Ammon's horn (tissue), 1 donor: ENCODE results near the gene PLEKHM2.
"Not testable (repeated sequence)": the region's sequence is repeated elsewhere in the genome, so short reads cannot be mapped to it uniquely, and the experiment has no call there.

Source experiments
- DNase-seq: peaks from one replicate; pipeline ENCODE4 v3.0.0-alpha.2; 2016; ENCODE audit warnings: low spot score

Gene PLEKHM2, protein sequence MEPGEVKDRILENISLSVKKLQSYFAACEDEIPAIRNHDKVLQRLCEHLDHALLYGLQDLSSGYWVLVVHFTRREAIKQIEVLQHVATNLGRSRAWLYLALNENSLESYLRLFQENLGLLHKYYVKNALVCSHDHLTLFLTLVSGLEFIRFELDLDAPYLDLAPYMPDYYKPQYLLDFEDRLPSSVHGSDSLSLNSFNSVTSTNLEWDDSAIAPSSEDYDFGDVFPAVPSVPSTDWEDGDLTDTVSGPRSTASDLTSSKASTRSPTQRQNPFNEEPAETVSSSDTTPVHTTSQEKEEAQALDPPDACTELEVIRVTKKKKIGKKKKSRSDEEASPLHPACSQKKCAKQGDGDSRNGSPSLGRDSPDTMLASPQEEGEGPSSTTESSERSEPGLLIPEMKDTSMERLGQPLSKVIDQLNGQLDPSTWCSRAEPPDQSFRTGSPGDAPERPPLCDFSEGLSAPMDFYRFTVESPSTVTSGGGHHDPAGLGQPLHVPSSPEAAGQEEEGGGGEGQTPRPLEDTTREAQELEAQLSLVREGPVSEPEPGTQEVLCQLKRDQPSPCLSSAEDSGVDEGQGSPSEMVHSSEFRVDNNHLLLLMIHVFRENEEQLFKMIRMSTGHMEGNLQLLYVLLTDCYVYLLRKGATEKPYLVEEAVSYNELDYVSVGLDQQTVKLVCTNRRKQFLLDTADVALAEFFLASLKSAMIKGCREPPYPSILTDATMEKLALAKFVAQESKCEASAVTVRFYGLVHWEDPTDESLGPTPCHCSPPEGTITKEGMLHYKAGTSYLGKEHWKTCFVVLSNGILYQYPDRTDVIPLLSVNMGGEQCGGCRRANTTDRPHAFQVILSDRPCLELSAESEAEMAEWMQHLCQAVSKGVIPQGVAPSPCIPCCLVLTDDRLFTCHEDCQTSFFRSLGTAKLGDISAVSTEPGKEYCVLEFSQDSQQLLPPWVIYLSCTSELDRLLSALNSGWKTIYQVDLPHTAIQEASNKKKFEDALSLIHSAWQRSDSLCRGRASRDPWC

DNA sequence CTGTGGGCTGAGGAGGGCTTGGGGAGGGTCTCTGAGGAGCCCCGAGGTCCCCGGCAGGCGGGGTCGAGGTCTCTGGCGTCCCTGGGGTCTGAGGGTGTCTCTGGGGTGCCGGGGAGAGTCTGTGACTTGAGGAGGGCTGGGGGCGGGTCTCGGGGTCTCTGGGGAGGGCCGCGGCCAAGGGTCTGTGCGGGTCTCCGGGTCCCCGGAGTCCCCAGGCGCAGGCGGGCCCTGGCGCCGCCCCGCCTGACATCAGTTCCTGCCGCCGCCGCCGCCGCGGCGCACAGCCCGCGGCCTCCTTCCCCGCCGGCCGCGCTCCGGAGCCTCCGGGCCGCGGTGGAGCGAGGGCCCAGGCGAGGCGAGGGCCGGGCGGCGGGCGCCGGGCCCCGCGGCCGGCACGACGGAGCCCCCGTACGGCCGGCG is at the start of gene PLEKHM2:
TSS of gene PLEKHM2 (plus strand) at position 279 of the 420 bp plus-strand sequence. CDS start 239 bp downstream, outside the sequence.
- peak; percentile 46 for DNase-seq

DNA sequence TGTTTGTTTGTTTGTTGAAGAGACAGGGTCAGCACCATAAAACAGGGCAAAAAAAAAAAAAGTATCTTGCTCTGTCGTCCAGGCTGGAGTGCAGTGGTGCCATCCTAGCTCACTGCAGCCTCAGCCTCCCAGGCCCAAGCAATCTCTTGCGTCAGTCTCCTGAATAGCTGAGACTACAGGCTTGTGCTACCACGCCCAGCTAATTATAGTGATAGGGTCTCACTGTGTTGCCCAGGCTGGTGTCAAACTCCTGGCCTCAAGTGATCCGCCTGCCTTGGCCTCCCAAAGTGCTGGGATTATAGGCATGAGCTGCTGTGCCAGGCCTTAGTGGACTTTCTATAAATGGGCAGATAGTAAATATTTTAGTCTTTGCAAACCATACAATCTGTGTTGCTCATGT is 47.7 kb upstream of the PLEKHM2 start:
- no peak for DNase-seq

DNA sequence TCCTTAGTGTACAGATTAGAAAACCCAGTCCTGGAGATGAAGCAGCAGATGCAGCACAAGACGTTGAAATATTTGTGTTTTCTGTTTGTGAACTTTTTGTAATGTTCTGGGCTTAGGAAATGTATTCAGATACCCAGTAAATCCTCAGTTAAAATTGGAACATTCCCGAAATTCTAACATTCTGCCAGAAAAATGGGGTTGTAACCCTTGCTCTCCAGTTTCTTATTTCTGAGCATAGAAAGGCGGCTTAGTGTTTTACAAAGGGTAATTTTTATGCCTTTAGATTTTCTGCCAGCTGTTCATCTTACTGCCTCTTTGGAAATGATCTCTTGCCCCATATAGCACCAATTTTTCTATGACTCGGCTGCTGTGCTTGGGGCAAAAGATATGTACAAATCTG is 46.3 kb upstream of the PLEKHM2 start:
- no peak for DNase-seq

DNA sequence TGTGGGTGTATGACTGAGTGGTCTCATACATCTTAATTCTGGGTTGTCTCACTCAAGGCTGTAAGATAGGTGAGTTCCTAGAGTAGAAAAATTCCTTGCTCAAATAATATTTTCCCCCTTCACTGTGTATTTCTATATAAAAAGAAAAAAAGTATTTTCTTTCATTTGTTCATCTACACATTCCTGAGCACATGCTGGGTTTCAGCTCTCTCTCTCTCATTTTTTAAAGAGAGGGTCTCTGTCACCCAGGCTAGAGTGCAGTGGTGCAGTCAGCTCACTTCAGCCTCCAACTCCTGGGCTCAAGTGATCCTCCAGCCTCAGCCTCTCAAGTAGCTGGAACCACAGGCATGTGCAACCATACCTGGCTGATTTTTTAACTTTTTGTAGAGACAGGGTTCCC is 44.9 kb upstream of the PLEKHM2 start:
- DNase-seq = no peak

DNA sequence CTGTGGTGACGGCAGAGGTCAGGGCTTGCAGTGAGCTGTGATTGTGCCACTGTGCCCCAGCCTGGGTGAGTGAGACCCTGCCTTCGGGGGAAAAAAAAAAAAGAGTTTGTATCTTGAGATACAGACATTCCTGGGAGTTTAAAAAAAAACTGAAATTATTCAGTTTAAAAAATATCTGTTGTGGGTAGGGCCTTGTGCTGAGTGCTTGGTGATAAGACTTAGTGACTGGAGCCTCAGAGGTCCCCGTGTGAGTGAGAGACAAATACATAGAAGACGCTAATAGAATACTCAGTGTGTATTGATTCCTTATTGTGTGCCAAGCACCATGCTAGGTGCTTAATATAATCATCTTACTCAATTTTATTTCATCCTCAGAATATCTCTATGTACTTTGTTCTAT is 44.2 kb upstream of the PLEKHM2 start:
- no peak for DNase-seq

DNA sequence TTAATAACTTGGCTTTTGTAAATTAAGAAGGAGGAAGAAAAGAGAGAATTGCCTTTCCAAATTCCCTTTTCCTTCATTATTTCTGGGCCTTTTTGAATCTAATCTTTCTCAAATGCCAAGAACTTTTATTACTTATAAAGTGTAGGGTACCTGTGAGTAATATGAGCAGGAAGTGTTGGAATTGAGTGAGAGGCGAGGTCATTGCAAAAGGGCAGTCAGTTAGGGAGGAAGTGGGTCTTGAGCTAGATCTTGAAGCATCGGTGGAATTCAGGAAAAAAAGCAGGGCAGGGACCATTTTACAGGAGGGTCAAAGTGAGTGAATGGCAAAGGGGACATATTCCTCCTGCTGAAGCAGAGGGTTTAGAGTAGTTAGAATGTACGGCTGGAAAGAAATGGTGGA is 43.5 kb upstream of the PLEKHM2 start:
- no peak for DNase-seq

DNA sequence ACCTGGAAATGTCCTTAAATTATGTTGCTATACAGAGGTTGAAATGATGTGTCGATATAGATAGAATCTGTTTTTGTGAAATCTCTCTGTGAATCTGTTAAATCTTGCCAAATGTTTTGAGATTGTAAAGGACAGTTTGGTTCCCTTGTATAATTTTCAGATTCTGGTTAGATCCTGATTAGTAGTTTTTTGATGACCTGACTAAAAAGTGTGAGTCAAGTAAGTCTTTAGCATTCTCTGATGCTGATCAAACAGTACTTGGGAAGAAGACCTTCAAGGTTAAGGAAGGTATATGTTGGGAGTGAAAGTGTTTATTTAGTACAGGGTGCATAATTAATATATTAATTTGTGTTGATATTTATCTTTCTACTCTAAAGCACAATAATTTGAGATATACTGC is 34.2 kb upstream of the PLEKHM2 start:
- no peak for DNase-seq

DNA sequence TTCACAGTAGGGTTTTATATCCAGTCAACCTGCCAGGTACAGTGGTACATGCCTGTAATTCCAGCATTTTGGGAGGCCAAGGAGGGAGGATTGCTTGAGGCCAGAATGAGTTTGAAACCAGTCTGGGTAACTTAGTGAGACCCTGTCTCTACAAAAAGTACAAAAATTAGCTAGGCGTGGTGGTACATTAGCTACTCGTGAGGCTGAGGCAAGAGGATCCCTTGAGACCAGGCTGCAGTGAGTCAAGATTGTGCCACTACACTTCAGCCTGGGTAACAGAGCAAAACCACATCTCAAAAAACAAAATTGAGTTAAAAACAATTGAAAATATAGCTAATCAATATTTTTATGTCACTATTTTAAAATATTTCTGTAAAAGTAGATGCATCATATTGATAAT is 33.7 kb upstream of the PLEKHM2 start:
- DNase-seq = no peak

DNA sequence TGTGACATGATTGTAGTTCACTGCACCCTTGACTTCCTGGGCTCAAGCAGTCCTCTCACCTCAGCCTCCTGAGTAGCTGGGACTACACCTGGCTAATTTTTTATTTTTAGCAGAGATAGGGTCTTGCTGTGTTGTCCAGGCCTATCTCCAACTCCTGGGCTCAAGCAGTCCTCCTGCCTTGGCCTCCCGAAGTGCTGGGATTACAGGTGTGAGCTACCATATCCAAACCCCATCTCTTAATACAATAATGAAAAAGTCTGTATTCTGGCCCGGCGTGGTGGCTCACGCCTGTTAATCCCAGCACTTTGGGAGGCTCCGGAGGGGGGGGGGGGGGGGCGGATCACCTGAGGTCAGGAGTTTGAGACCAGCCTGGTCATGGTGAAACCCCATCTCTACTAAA is 32.0 kb upstream of the PLEKHM2 start:
- DNase-seq = not testable (repeated sequence)

DNA sequence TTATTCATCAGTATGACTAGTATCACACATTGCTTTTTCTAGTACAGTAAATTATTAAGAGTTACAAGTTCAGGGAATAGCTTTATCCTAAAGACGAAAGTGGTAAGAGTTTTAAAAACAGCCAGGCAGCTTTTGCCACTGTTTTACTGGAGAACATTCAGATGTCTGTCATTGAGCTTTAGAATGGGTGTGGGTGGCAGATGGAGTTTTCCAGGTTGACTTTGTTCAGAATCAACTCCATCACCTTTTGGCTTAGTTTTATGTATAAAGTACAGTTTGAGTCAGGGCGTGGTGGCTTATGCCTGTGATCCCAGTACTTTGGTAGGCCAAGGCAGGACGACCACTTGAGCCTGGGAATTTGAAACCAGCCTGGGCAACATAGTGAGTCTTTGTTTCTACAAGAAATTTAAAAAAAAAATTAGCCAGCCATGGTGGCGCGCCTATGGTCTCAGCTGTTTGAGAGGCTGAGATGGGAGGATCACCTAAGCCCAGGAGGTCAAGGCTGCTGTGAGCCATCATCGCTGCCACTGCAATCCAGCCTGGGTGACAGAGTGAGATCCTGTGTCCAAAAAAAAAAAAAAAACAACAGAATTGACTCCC is 29.9 kb upstream of the PLEKHM2 start:
- no peak for DNase-seq

DNA sequence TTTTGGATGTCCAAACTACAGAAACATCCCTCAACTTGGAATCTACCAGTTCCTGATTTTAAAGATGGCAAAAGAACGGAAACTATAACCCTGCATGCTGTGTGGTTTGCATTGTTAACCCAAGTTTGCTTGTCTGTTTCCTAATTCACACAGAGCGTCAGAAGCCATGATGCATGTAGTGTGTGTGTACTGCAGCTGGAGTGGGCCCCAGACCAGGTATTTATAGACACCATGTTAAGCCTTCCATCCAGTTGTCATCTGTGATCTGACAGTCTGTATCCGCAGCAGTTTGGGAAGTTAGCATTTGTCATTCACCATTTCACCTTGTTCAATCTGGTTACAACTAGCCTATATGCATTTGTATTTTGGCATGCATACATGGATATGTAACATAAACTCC is 27.7 kb upstream of the PLEKHM2 start:
- no peak for DNase-seq

DNA sequence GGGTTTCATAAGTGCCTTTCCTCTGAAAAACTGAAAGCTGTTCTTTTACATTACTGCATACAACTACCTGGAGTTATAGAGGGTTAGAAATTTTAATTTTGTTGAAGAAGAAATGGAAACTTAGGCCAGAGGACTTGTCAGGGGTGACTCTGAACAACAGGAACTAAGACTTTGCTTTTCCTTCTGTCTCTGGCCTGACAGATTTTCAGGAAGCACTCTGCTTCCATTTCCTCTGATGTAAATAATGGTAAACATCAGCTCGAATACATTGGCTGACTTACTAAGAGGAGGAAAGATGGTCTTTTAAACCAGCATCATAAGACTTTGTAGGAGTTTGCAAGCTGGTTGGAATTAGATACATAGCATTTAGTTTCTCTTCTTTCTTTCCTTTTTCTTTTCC is 27.1 kb upstream of the PLEKHM2 start:
- DNase-seq = no peak

DNA sequence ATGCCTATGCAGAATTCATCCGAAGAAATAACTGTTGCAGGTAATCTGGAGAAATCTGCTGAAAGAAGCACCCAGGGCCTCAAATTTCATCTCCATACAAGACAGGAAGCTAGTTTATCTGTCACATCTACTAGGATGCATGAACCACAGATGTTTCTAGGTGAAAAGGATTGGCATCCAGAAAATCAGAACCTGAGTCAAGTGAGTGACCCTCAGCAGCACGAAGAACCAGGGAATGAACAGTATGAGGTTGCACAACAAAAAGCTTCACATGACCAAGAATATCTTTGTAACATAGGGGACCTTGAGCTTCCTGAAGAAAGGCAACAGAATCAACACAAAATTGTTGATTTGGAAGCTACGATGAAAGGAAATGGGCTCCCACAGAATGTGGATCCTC is 24.0 kb upstream of the PLEKHM2 start:
- no peak for DNase-seq

DNA sequence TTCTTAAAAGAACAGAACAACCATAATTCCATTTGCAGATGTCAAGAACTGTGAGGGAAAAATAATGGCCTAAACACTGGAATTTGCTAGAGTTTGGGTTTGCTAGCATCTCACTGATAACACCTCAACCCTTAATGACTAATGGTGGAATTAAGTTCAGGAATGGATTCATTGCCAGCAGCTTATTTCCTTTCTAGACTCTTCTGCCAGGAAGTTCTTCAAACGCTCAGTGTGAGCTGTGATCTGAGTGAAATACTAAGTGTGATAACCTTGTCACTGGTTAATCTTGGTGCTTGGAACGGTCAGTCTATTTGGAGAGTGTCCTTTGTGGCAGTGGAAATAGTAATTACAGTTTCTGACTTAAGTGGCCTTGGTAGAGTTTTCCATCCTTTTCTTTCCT is 21.6 kb upstream of the PLEKHM2 start:
- DNase-seq = no peak

DNA sequence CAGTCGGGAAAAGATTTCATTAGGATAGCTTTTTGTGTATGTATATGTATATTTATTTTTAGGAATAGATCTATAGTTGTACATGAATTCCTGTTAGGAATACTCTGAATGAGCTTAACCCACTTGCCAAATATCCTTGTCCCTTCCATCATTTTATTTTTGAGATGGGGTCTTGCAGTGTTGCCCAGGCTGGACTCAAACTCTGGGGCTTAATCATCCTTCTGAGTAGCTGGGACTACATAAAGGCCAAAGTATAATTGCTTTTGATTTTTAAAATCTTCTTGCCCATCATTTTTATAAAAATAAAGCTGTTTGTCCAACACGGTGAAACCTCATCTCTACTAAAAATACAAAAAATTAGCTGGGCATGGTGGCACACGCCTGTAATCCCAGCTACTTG is 20.2 kb upstream of the PLEKHM2 start:
- DNase-seq = no peak

DNA sequence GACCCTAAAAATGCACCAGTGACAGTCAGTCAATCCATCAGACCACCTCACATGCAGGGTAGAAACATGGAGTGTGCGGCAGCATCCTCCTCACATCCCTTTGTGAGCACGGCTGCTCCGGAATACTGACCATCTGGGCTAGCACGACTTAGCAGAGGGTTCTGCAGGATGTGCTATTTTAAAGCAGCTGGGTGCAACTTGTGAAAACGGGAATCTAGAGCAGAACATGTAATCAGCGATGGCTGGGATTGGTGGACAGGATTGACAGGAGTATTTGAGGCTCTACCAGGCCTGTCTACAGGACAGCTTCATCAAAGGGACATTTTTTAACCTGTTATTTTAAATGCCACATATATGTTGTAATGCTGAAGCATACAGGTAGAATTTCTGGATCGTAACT is 16.8 kb upstream of the PLEKHM2 start:
- DNase-seq = peak; percentile 31

DNA sequence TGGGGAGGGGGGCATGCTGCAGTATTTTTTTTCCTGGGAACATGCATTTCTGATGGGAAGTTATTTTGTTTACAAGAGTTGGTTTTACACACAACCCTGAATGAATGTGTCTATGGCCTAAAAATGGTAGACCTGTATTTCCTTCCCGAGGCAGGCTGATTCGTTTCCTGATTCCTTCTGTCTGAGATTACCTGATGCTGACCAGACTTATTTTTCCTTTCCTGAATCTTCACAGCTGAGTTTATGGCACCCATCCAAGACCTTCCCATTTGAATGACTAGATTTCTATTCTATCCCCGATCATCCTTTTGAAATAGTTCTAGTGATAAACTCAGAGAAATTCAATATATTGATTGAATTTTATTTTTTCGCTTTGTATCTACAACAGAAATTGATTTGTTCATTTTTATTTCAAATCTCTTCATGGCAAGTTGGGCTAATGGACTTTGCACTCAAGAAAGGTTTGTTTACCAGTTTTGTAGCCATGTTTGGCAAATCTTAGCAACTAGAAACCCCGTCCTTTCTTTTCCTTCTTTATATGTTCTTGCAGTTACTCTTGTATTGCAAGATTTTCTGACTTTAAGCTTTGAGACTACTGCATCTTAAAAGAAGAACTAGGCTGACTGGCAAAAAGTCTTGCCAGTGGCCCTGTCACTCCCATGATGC is 15.9 kb upstream of the PLEKHM2 start:
- no peak for DNase-seq

DNA sequence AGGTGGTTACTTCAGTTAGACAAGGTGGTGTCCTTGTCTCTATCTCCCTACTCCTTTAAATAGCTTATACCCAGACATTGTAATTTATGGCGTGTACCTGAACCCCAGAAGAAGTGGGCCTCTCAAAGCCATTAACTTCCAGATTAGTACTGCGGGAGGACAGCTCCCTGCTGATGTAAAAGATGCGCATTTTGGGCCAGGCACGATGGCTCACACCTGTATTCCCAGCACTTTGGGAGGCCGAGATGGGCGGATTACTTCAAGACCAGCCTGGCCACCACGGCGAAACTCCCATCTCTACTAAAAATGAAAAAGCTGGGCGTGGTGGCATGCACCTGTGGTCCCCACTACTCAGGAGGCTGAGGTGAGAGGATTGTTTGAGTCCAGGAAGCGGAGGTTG is 15.0 kb upstream of the PLEKHM2 start:
- no peak for DNase-seq

DNA sequence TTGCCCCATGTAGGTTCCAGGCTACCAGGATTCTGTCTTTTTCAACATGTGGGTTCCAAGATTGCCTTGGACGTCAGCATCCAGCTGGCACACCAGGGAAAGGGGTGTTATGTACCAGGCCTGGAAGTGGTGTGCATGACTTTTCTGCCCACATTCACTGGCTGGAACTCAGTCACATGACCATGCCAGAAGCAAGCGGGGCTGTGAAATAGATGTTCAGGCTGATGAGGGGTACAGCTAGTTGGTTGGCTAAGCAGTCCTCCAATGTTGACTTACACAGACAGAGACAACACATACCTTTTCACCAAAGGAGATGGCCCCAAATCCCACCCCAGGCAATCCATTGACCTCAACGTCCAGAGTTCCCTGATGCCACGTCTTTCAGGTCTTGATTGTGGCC is 14.3 kb upstream of the PLEKHM2 start:
- DNase-seq = no peak

DNA sequence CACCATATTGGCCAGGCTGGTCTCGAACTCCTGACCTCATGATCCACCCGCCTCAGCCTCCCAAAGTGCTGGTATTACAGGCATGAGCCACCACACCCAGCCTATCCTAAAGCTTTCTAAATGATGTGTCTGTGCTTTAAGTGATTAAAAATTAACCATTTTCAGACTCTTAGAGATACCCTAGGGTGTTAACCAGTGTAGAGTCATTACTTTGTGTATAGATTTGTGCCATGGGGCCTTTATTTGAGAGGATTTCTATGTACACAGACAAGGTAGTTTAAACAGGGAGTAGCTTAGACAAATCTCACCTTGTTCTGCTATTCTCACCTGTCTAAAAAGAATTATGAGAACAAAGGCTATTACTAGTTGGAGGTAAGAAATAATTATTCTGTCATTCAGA is 12.7 kb upstream of the PLEKHM2 start:
- no peak for DNase-seq

DNA sequence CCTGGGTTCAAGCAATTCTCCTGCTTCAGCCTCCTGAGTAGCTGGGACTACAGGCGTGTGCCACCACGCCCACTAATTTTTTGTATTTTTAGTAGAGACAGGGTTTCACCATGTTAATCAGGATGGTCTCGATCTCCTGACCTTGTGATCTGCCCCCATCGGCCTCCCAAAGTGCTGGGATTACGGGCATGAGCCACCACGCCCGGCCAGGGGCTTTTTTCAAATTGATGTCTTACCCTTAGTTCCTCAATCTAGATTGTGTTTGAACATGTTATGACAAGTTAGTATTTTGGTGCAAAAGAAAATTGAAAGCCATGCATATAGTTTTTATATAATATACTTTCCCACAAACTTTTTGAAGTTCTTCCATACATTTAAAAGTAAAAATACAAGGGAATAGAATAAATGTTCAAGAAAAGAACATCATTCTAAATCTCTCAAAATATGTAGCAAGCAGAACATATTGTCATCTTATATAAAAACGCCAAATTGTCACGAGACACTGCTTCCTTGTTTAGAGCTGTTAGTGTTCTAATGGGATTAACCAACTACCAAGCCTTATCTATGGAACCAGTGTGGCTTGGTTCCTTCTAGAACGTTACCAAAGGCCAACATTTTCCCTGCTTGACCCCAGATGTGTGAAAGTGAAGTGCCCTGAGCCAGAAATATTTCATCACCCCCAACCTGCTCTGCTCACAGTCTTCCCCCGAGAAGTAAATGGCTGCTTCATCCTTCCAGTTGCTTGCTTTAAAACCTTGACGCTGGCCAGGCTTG is 9.5 kb upstream of the PLEKHM2 start:
- no peak for DNase-seq
